Measurements from ENCODE around the gene CPM.

Gene CPM

GRCh38 chr12:68903511-68903910 is 29.5 kb downstream of the CPM start:
- no peak for DNase-seq

DNA sequence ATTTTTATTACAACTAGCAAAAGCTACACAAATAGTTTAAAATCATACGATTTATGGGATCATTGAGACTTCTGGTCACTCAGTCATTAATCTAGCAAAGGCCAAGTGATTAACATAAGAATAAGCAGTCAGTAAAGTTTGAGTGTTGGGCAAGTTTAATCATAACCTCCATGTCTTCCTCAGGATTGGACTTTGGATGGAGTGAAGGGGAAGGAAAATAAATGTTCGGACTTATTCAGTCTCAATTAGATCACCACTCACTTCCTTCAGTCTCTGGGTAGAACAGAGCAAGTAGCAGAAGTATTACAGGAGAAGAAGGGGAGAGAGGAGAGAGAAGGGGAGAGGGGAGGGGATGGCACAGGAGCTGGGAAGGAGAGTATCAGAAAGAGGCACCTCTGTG is 31.4 kb downstream of the CPM start:
- no peak for DNase-seq

DNA sequence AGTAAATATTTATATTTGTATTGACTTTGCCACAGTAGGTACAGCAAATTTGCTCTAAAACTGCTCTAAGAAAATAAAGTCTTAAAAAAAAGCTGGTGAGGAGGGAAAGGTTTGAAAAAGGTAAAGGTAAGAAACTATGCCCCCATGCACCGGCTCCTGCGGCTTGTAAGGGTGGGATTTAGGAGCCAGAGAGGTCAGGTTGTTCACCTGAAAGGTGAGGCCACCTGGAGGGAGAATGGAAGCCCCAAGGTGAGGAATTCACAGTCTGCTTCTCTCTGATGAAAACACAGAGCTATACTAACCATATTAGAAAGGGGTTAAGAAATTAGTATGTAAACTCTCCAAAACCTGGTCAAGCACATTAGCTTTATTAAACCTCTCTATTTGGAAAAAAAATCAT is 31.8 kb downstream of the CPM start:
- no peak for DNase-seq

GRCh38 chr12:68900241-68900640 is 32.7 kb downstream of the CPM start:
- DNase-seq: no peak

DNA sequence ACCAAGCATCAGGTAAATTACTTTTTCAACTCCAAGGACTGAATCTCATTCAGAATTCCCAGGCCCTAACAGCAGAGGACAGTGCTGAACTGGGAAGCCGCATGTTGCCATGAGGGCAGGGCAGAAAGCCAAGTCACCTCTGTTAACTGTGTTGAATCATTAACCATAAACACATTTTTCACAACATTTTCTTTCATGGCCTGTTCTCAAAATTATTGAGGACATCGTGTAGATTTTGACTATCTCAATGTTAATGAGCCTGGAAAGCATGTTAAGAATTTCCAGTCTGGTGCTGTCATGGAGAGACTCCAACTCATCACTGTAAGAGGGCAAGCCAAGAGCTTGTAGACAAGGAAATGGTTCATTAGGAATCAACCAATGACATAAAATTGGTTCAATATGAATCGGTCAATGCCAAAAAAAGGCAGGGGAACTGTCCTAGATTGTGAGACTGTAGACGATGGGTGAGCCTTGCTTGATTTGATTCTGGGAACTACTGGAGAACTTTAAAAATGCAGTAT is 33.7 kb downstream of the CPM start:
- DNase-seq: no peak

DNA sequence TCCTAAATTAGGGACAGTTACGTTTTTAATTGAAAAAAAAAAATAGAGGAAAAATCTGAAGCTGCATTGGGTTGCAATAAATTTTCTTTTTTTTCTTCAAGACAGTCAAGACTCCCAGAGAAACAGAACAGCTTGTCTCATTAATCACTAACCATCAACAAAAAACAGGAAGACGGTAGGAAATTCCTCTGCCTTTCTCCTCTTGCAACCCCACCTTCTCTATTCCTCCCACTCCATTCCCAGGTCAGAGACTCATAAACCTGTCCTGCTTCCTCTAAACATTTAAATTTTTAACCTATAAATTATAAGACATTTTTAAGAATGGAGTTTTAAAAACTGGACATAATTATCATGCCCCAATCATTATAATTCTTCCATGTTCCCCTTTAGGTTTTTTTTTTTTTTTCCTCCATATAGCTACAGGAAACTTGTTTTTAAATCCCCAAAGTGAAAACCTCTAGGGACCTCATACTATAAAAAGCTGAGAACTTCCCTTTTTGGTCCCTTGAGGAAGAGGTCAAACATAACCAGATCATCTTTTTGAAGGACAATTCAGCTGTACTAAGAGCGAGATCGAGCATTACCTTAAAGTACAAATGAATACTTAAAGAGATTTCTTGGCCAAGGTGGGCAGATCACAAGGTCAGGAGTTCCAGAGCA is 36.0 kb downstream of the CPM start:
- DNase-seq: no peak

DNA sequence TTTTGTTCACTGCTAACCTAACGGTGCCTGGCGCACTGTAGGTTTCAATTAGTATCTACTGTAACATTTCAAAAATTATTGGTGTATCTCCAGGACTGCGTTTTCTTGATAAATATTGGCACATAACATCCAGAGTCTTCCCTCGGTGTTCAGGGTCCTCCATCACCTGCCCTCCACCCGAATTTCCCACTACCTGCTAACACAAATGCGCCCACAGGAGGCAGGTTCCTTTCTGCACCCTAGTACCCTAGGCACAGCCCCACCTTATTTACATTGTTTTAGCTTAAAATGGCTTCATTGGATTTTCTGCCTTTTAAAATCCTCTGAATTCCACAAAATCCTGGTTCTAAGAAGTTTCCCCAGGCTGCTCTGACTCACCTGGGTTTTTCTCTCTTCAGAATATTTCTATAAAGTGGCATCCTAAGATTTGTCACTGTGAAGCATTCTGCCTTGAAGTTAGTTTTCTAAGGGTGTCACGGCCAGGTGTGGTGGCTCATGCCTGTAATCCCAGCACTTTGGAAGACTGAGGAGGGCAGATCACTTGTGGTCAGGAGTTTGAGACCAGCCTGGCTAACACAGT is 38.6 kb downstream of the CPM start:
- DNase-seq: no peak

DNA sequence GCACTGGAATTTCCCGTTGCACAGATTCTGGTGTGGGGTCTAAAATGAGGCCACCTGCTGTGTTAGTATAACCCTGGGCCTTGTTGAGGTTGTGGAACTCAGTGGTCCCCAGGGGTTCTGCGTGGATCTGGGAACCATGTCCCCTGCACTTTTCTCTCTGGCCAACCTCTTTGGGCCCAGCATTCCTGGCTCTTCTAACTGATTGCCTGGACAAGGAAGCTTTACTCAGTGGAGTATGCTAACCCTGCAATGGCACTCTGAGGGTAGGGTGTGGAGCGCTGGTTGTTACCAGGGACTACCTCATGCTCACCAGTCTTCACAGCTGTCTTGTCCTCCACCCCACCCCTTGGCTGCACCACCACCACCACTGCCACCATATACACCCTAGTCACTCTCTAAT is 39.2 kb downstream of the CPM start:
- no peak for DNase-seq

- DNase-seq: no peak
Measured at GRCh38 chr12:68893201-68893600, 39.8 kb downstream of the CPM start.

DNA sequence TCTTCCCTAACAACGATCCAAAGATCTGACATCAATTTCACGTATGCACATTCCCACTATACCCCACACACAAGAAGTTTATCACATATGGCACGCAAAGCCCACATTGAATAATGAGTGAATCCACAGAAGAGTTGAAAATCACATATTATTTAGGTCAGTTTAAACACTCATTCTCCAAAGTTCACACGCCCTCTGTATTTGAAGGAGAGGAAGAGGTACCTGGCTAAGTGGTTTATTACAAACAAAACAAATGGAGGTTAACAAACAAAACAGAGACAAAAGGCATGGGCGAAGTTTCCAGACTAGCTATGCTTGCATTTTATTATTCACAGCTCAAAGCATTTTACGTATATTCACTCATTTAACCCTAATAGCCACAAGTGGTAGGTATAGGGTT is 41.8 kb downstream of the CPM start:
- DNase-seq: no peak

DNA sequence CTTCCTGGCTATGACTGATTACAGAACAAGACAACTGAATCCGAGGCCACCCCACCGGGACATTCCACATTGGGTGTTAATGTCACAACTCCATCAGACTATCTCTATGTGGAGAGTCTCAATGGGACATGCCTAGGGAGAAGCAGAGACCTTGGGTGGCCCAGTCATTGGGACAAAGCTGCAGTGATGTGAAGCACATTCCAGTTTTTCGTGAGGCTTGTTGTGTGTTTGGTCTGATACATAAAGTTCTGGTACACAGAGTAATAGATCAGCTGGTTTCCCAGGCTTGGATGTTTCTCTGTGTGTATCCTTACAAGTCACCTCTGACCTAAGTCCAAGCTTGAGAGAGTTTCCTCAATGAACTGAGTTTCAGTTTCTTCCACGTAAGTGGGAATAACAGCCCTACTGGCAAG is 42.3 kb downstream of the CPM start:
- DNase-seq: no peak

DNA sequence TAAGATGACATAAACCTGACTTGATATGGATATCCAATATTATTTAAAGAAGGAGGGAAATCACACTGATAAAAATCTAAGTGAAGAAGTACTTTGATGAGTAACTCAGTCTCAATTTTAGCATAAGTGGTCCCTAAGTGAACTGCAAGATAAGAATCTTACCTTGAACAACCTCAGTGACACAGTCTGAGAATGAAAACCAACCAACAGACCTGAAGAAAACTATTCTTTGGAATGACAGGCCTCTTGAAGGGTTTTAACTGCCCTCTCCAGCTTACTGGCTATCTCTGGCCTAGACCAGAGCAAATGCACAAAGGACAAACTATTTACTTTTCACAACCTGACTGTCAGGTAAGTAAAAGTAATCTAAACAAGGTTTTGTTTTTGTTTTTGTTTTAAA is 44.7 kb downstream of the CPM start:
- no peak for DNase-seq

GRCh38 chr12:68887641-68888040 is 45.3 kb downstream of the CPM start:
- no peak for DNase-seq

GRCh38 chr12:68886636-68887572 is 46.1 kb downstream of the CPM start:
- DNase-seq: no peak

GRCh38 chr12:68885381-68885780 is 47.6 kb downstream of the CPM start:
- DNase-seq: no peak

DNA sequence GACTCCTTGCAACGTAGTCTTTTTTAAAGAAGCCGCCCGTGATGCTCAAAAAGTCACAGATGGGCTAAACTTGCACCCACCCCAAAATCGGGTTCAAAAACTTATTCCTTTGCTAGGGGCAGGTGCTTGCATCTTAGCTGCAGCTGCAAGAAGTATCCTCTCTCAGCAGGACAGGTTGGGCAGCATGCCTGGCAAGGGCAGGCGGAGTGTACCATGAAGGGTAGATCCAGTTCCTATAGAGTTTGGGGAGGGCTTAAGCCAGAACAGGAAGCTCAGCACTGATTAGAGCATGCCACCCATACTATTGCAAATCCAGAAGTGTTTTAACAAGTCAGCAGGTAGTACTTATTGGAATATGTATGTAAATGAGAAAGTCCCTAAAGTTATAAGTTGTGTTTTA is 48.7 kb downstream of the CPM start:
- no peak for DNase-seq

DNA sequence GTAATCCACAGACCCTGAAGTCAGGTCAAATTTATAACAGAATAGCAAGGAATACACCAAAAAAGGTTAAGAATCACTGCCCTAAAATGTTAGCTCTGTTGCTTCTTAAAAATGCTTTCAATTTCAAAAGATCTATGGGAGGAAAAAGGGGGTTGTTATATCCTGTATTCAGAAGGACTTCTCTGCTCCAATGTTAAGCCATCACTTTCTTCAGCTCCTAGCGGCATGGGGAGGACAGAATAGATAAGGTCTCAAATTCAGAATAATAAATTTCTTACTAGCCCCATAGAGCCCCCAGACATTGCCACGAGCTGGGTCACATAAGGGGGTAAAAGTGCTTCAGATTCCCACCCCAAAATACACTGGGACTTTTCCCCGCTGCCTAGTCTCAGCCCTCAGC is 49.8 kb downstream of the CPM start:
- DNase-seq: no peak

- no peak for DNase-seq
Measured at GRCh38 chr12:68882251-68882964, 50.6 kb downstream of the CPM start.

GRCh38 chr12:68880660-68881325 is 52.2 kb downstream of the CPM start:
- DNase-seq: no peak

- no peak for DNase-seq
Measured at GRCh38 chr12:68878846-68879245, 54.1 kb downstream of the CPM start.

DNA sequence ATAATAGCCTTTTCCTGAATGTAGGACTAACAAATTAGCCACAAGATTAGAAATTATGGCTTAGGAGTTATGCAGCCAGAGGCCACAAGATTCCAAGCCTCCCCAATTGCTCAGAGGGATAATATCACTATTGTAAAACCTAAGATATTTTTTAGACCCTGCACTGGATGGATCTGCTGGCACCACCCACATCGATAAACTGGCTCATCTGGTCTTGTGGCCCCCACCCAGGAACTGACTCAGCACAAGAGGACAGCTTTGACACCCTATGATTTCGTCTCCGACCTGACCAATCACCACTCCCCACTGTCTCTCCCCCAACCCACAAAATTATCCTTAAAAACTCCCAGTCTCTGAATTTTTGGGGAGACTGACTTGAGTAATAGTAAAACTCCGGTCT is 54.7 kb downstream of the CPM start:
- DNase-seq: no peak

- no peak for DNase-seq
Measured at GRCh38 chr12:68877583-68877982, 55.4 kb downstream of the CPM start.

GRCh38 chr12:68876461-68876860 is 56.5 kb downstream of the CPM start:
- DNase-seq: no peak

Data from NCI-H2227 treated with DMSO at 0.1 percent for 48 hours (cell line).